Measurements from ENCODE around the gene C1orf185. TPM values are rescaled to one million over a fixed set of nuclear protein-coding genes. Genes with fewer than 3 reads are reported as not detected.
"Not testable (repeated sequence)": the region's sequence is repeated elsewhere in the genome, so short reads cannot be mapped to it uniquely, and the experiment has no call there.

The C1orf185 gene
- not detected for polyA plus RNA-seq (ENCODE audit: insufficient read length in 4 of 4)

DNA sequence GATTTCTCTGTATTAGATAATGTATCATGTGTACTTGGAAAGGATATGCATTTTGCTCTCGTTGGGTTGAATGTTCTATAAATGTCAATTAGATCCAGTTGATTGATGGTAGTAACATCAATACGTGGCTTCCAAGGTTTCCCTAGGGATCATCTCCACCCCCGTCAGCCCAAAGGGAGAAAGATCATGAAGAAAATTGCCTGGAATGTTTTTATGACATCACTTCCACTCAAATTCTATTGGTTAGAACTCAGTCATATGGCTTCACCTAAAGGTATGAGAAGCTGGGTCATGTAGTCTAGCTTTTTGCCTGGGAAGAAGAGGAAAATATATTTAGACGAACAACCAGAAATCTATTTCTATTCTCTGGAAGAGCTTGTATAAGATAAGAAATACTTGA lies at the start of gene C1orf185:
TSS of gene C1orf185 (plus strand) at position 253 of the 400 bp plus-strand sequence. CDS start at position 259, 6 bp downstream.
- DNase-seq (ENCODE audit: low read depth in 4 of 4, low spot score in 2 of 4): no peak

DNA sequence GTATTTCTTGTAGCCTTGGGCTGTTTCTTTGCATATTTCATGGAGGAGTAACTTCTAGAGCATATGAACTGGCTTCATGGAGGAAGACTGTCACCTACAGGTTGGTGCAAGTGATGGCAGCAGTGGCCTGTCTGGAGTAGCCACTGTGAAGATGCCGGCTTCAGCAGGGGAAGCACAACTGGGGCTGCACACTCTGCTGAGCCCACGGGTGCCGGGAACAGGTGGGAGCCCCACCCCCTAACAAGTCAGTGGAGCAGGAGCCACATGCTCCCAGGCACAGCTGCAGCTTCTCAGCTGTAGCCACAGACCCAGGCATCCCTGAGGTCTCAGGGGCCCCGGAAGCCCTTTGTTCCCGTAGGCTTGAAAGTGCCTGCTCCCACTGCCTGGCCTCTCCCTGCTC lies 43.2 kb upstream of the C1orf185 start:
- DNase-seq (ENCODE audit: low read depth in 4 of 4, low spot score in 2 of 4): no peak

DNA sequence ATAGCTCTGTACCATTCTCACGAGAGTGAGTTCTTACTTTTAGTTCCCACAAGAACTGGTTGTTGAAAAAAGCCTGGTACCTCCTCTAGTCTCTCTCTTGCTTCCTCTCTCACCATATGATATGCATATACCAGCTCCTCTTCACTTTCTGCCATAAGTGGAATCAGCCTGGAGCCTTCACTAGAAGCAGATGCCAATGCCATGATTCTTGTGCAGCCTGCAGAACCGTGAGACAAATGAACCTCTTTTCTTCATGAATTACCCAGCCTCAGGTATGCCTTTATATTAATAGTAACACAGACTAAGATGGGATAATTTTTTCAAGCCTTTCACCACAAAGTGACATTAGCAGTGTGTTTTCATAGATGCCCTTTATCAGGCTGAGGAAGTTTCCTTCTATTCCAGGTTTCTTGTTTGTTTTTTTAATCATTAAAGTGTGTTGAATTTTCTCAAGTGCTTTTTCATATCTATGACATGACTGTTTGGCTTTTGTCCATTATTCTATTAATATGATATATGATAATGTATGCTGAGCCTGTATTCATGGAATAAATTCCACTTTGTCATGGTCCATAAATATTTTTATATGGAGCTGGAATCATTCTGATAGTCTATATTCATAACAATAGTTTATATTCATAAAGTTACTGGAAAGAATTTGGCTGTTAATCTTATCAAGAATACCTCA lies 40.7 kb upstream of the C1orf185 start:
- no peak for DNase-seq (ENCODE audit: low read depth in 4 of 4, low spot score in 2 of 4)

- no peak for DNase-seq (ENCODE audit: low read depth in 4 of 4, low spot score in 2 of 4)
Measured at GRCh38 chr1:51063121-51063520, 38.9 kb upstream of the C1orf185 start.

GRCh38 chr1:51070011-51070410 lies 32.0 kb upstream of the C1orf185 start:
- DNase-seq (ENCODE audit: low read depth in 4 of 4, low spot score in 2 of 4): no peak

- no peak for DNase-seq (ENCODE audit: low read depth in 4 of 4, low spot score in 2 of 4)
Measured at GRCh38 chr1:51070640-51071039, 31.4 kb upstream of the C1orf185 start.

DNA sequence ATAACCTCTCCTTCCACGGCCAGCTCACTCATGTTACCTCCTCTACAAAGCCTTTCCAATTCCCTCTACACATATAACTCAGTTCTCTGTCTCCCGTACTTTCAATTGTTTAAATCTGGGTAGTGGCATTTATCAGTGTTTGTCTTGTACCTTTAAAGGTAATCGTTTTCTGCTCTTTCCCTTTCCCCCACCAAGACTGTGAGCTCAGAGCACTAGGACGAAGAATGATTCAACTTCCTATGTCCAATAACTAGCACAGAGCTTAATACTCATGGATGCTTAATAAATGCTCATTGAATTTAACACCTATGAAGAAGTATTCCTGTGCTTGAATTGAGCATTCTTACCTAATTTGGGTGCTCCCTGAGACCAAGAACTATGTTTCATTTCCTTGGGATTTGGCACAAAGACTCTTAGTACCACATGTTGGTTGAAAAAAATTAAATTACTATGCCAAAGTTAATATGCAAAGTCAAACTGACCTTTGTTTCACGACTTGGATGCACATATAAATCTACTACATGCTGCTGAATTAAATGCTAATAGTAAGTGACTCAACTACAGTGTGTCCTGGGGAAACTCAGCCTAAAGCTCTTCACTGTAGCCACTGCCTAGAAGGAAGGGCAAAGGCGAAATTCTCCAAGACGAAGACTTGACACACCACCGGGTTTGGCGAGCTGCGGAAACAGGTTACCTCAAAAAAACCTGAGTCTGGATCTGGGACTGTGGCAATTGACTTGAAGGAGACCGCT lies 30.6 kb upstream of the C1orf185 start:
- DNase-seq (ENCODE audit: low read depth in 4 of 4, low spot score in 2 of 4): no peak

DNA sequence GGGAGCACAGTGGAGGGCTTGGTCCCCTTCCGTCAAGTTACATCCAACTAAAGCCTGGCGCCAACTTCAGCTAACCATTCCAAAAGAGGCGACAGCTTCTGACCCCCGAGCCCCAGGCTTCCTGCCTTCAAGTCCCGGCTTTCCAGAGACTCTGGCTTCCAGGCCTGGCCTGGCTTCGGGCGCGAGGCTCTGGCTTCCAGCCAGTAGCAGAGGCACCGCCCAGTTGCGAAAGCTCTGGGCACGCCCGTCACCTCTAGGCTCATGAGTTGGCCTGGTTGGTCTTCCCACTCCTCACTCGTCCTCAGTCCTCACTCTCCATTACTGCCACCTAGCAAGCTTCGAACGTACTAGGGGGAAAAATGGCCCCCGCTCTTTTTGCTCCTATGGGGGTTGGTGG lies 30.0 kb upstream of the C1orf185 start:
- no peak for DNase-seq (ENCODE audit: low read depth in 4 of 4, low spot score in 2 of 4)

DNA sequence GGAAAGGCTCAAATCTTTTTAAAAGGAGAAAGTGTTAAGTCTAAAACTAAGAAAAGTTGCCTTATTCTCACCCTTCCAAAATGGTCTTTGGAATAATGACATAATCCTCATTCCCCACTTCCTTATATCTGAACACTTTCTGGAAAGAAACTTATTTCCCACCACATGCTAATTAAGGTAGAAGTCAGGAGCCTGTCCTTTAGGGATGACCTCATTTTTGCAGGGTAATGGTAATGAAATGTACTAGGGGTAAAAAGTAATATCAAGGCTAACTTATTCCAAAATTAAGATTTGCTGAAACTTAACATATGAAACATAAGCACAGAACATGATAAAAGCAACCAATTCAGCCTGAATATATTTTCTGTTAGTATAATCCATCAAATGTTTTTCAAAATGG lies 29.4 kb upstream of the C1orf185 start:
- DNase-seq (ENCODE audit: low read depth in 4 of 4, low spot score in 2 of 4): no peak

- no peak for DNase-seq (ENCODE audit: low read depth in 4 of 4, low spot score in 2 of 4)
Measured at GRCh38 chr1:51073456-51073855, 28.6 kb upstream of the C1orf185 start.

DNA sequence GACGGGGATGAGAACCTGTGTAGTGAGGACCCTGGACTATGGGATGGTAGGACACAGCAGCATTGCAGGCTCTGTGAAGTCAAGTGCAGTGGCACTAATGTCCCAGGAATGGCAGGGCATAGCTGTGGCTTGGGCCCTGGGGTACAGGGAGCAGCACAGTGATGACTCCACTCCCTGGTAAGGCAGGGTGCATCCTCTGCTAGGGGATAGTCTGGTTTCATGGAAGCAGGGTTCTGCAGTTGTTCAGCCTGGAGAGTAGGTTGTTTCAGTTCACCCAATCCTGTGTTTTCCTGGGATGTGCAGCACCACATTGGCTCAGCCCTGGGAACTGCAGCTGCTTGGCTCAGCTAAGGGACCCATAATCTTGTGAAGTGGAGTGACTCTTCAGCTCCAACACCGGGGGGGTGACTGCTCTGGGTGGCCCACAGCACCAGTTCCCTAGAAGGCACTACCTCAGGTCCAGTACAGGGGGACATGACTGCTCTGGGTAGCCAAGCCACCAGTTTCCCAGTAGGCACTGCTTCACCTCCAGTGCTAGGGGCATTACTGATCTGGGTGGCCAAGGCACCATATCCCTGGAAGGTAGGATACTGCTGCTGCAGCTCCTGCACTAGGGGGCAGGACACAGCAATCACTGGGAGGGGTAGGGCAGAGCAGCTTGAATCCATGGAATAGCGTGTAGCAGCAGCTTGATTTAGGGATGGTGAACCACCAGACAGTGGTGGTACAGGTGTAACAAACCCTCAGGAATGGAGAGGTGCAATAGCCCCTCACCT lies 15.3 kb upstream of the C1orf185 start:
- DNase-seq (ENCODE audit: low read depth in 4 of 4, low spot score in 2 of 4): no peak

- DNase-seq (ENCODE audit: low read depth in 4 of 4, low spot score in 2 of 4): no peak
Measured at GRCh38 chr1:51088474-51088873, 13.6 kb upstream of the C1orf185 start.

DNA sequence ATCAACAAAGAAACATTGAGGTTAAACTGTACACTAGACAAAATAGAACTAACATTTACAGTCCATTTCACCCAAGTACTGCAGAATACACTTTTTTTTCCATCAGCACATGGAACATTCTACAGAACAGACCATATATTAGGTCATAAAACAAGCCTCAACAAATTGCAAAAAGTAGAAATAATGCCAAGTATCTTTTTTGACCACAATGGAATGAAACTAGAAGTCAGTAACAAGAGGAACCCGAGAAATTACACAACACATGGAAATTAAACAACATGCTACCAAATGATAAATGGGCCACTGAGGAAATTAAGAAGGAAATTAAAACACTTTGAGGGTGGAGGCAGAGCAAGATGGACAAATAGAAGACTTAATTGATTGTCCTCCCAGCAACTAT lies 8.4 kb upstream of the C1orf185 start:
- no peak for DNase-seq (ENCODE audit: low read depth in 4 of 4, low spot score in 2 of 4)

DNA sequence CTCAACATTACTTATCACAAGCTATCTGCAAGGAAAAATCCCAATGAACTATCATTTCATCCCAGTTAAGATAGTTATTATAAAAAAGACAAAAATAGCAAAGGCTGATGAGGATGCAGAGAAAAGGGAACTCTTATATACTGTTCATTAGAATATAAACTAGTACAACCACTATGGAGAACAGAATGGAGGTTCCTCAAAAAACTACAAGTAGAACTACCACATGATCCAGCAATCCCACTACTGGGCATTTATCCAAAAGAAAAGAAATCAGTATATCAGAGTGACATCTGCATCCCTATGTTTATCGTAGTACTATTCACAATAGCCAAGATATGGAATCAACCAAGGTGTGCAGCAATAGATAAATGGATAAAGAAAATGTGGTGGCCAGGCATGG lies 4.9 kb upstream of the C1orf185 start:
- no peak for DNase-seq (ENCODE audit: low read depth in 4 of 4, low spot score in 2 of 4)

GRCh38 chr1:51100264-51100880 lies 1.7 kb upstream of the C1orf185 start:
- no peak for DNase-seq (ENCODE audit: low read depth in 4 of 4, low spot score in 2 of 4)

GRCh38 chr1:51114137-51114536 lies 12.1 kb downstream of the C1orf185 start:
- no peak for DNase-seq (ENCODE audit: low read depth in 4 of 4, low spot score in 2 of 4)

DNA sequence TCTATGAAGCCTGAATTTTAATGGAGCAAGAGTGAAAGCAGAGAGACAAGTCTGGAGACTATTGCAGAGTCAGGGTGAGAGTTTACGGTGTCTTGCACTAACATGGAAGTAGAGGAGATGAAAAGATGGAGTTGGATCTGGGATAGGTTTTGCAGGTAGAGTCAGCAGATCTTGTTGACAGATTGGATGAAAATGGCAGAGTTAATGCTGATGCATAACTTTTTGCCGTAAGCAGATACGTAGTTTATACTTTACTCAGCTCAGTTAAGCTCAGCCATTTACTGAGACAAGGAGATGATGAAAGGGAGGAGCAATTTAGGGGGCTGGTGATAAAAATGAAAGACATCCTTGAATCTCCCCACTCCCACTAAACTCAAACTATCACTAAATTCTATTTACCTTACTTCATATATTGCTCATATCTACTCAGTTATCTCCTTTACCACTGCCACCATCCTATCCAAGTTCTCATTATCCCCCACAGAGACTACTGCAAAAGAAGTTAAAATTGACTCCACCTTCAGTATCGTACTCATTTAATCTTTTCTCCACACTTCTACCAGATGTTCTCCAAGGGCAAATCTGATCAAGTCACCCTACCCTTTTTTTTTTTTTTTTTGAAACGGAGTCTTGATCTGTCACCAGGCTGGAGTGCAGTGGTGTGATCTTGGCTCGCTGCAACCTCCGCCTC lies 13.8 kb downstream of the C1orf185 start:
- no peak for DNase-seq (ENCODE audit: low read depth in 4 of 4, low spot score in 2 of 4)

GRCh38 chr1:51119331-51119730 lies 17.3 kb downstream of the C1orf185 start:
- no peak for DNase-seq (ENCODE audit: low read depth in 4 of 4, low spot score in 2 of 4)

DNA sequence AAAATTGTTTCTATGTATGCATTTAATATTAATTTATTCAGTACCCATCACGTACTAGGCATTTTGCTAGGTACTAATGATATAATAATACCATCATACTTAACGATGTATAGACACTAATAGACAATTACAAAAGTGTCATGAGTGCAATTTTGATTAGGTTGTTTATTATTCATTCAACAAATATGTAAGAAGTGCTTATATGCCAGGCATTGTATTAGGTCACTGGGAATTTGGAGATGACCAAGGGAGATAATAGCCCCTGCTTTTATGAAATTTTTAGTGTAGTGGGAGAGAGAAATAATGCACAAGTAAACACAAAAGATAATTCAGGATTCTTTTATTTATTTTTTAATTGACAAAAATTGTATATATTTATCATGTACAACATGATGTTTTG lies 18.6 kb downstream of the C1orf185 start:
- no peak for DNase-seq (ENCODE audit: low read depth in 4 of 4, low spot score in 2 of 4)

- DNase-seq (ENCODE audit: low read depth in 4 of 4, low spot score in 2 of 4): not testable (repeated sequence)
Measured at GRCh38 chr1:51127152-51127551, 25.1 kb downstream of the C1orf185 start.
